ENCODE measurements around the gene ARSJ.

- TF ChIP-seq CTCF (IDR thresholded peaks at IDR 0.05; ENCODE audit: insufficient read depth, low read length, poor library complexity, severe bottlenecking) = no peak
- no peak for TF ChIP-seq EZH2phosphoT487 (conservative IDR thresholded peaks at IDR 0.05; ENCODE audit: low read length)
Observed at GRCh38 chr4:113981591-113981990, 2.1 kb upstream of the ARSJ start.
